Activated CD8-positive, alpha-beta T cell treated with anti-CD3 and anti-CD28 coated beads for 36 hours (primary cell): Measurements from ENCODE around the gene HS1BP3. TPM values are rescaled to one million over a fixed set of nuclear protein-coding genes. Genes with fewer than 3 reads are reported as not detected.

Source experiments
- ATAC-seq: fragments of 200-7000 bp; cut with Tn5 transposase; one replicate; pipeline ENCODE4 v1.10.0; 2021; ENCODE audit warnings: mild to moderate bottlenecking, moderate library complexity
- CTCF ChIA-PET: fragments of 350-600 bp; sonication (Branson Sonifier 250); formaldehyde crosslinking; loops from one replicate; lab custom pipeline; 2021; ENCODE audit warnings: antibody characterized with exemption; lab: Charles Lee
- POLR2A ChIA-PET: fragments of 350-600 bp; sonication (Branson Sonifier 250); formaldehyde crosslinking; loops from one replicate; lab custom pipeline; 2021; ENCODE audit warnings: antibody characterized with exemption; lab: Charles Lee
- DNase-seq: peaks from one replicate; pipeline ENCODE4 v3.0.0-alpha.2; 2020
- H3K27ac Mint-ChIP-seq: one replicate; pipeline ENCODE4 v1.8.0; 2021; ENCODE audit warnings: mild to moderate bottlenecking, mixed read lengths
- H3K27me3 Mint-ChIP-seq: one replicate; pipeline ENCODE4 v1.8.0; 2021; ENCODE audit warnings: mixed read lengths
- H3K36me3 Mint-ChIP-seq: one replicate; pipeline ENCODE4 v1.8.0; 2021; ENCODE audit warnings: low read depth, mixed read lengths
- H3K4me1 Mint-ChIP-seq: one replicate; pipeline ENCODE4 v1.8.0; 2021; ENCODE audit warnings: low read depth, mixed read lengths
- H3K4me3 Mint-ChIP-seq: one replicate; pipeline ENCODE4 v1.8.0; 2021; ENCODE audit warnings: mild to moderate bottlenecking, moderate library complexity, mixed read lengths
- H3K9me3 Mint-ChIP-seq: one replicate; pipeline ENCODE4 v1.8.0; 2021; ENCODE audit warnings: mixed read lengths
- intact Hi-C: fragments of 100-400 bp; cut with micrococcal nuclease; formaldehyde crosslinking; loops from one replicate; pipeline ENCODE4 v1.10.0; 2022
- total RNA-seq, 2 experiments: library from RNA; stranded (reverse); gene quantifications; one replicate each; pipeline ENCODE4 v1.2.3, GENCODE V29; 2021
- TF ChIP-seq, protein P1 (sequence below): fragments of 200-600 bp; IDR thresholded peaks from one replicate; pipeline ENCODE4 v1.8.0; 2022; ENCODE audit warnings: antibody characterized with exemption, mild to moderate bottlenecking

Gene HS1BP3
- total RNA-seq, 2 experiments from 2014 or later = 6.5 to 7.9 TPM

DNA sequence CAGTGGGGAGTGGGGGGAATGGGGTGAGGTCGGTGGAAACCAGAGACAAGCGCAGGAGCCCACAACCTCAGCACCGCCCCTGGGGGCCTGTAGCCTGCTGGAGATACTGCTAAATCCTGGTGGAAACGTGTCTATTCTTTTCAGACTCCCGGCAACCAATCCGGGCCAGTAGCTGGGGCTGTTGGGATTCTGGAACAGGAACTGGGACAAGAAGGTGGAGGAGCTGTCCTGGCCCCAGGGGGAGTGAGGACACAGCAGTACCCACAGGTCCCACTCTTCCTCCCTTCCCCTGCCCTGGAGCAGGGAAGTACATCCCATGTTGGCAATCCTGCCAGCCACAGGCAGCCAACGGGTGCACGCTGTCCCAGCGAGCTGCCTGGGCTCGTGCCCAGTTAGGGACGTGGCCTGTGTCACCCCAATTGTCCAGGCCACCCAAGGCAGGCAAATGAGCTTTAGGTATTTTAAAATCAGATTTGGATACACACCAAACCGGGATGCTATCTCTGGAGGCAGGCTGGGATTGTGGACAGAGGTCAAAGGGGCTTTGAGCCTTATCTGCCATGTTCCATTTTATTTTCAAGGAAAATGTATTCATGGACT is 51.8 kb downstream of the HS1BP3 start:
- H3K27ac Mint-ChIP-seq = no peak overlapping the region
- POLR2A ChIA-PET = no interaction called here

DNA sequence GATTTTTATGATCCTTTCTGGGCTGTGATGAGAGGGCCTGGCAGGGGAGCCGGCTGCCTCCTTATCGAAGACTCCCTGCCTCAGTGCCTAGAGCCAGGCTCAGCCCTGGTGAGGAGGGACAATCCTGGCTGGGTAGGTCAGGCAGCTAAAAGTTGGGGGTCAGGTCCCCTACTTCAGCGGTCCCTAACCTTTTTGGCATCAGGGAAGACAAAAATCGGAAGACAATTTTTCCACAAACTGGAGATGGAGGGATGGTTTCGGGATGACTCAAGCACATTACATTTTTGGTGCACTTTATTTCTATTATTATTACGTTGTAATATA is 53.1 kb downstream of the HS1BP3 start:
- ChIA-PET CTCF (no interaction called here), POLR2A (interaction anchor here (0.6 kb wide), 1 partner anchor 613 kb away, joined by 3 read pairs; no protein-coding TSS in a partner anchor)
- intact Hi-C loops = no loop called here
- Mint-ChIP-seq H3K9me3 (no peaks in the 10 kb centered on the region), H3K4me3 (no peak overlapping the region), H3K36me3 (no peaks in the 10 kb centered on the region), H3K27ac (no peak overlapping the region), H3K4me1 (peaks cover 11% of the 10 kb centered on the region), H3K27me3 (no peaks in the 10 kb centered on the region)
- DNase-seq (no peak), ATAC-seq (no peak)
- TF ChIP-seq, protein P1, sequence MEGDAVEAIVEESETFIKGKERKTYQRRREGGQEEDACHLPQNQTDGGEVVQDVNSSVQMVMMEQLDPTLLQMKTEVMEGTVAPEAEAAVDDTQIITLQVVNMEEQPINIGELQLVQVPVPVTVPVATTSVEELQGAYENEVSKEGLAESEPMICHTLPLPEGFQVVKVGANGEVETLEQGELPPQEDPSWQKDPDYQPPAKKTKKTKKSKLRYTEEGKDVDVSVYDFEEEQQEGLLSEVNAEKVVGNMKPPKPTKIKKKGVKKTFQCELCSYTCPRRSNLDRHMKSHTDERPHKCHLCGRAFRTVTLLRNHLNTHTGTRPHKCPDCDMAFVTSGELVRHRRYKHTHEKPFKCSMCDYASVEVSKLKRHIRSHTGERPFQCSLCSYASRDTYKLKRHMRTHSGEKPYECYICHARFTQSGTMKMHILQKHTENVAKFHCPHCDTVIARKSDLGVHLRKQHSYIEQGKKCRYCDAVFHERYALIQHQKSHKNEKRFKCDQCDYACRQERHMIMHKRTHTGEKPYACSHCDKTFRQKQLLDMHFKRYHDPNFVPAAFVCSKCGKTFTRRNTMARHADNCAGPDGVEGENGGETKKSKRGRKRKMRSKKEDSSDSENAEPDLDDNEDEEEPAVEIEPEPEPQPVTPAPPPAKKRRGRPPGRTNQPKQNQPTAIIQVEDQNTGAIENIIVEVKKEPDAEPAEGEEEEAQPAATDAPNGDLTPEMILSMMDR = no peak

More for the DNA sequence above, 51.8 kb downstream of the HS1BP3 start:
- H3K4me3 Mint-ChIP-seq = no peak overlapping the region
- DNase-seq (no peak), ATAC-seq (no peak)
- TF ChIP-seq, protein P1 = no peak
- peaks cover 11% of the 10 kb centered on the region for H3K4me1 Mint-ChIP-seq
- CTCF ChIA-PET = interaction anchor here (0.6 to 1.5 kb wide), 3 partner anchors 42 to 363 kb away, joined by 3 read pairs; no protein-coding TSS in a partner anchor
- no peaks in the 10 kb centered on the region for H3K27me3 Mint-ChIP-seq
- no peaks in the 10 kb centered on the region for H3K9me3 Mint-ChIP-seq
- intact Hi-C loops = no loop called here
- no peaks in the 10 kb centered on the region for H3K36me3 Mint-ChIP-seq

DNA sequence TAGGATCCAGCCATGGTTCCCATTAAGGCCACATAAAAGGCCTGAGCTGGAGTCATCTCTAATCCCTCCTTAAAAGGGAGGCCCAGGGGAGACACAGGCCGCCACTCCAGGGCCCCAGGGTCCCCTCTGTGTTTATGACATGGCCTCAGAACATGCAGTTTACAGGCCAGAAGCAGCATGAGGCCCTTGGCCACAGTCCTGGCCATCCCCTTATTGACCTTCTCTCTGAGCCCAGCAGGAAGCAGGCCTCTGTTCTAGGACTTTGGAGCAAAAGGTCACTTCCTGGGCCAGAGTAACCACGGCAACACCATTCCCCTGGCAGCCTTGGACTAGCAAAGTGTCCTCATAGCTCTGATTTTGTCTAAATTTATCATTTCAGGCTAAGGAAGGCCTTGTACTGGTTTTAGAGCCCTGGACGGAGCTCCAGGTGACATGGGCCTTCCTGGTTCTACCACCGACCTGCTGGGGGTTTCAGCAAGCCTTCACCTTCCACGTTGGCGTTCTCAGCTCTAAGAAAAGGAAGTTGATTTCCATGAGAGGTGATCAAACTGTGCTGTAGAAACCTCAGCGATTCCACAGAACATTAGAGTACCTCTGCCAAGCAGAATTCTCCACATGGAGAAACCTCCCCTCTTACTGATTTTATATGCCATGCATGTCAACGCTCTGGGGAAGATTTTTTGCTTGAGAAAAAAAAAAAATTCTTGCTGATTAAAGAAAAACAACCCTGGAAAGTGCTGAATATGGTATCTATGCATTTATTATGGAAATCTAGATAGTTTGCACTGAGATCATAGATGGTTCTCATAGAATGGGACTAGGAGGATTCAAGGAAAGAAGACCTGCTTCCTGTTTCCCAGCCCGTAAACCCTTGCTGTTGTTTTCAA is 53.7 kb downstream of the HS1BP3 start:
- H3K4me1 Mint-ChIP-seq = peaks cover 11% of the 10 kb centered on the region
- no peaks in the 10 kb centered on the region for H3K27me3 Mint-ChIP-seq
- no peak overlapping the region for H3K4me3 Mint-ChIP-seq
- H3K27ac Mint-ChIP-seq = no peak overlapping the region
- DNase-seq = no peak
- no peaks in the 10 kb centered on the region for H3K36me3 Mint-ChIP-seq
- H3K9me3 Mint-ChIP-seq = no peaks in the 10 kb centered on the region
- ChIA-PET CTCF (no interaction called here), POLR2A (no interaction called here)
- no peak for ATAC-seq
- intact Hi-C loops = no loop called here
- TF ChIP-seq, protein P1 = no peak

DNA sequence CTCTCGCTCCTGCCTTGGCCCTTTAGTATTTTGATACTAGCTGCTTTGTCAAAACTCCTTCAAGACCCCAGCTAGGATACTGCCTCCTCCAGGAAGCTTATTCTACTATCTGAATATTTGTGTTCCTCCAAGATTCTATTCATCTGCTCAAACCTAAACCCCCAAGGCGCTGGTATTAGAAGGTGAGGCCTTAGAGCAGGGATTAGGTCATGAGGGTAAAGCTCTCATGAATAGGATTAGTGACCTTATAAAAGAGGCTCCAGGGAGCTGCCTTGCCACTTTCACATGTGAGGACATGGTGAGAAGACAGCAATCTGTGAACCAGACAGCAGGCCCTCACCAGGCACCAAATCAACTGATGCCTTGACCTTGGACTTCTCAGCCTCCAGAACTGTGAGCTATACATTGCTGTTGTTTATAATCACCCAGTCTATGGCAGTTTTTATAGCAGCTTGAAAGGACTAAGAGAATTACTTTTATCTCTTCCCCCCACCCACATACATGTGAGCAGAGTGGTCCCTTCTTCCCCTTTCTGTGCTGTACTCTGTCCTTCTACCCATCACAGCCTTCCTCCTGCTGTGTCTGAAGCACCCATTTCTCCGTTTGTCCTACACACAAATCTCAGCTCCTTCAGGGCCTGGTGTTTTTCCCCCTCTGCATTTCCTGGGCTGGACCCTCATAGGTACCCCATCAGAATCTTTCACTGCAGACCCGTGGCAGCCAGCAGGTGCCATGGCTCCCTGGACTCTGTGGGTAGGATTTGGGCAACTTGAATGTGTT is 54.5 kb downstream of the HS1BP3 start:
- H3K27ac Mint-ChIP-seq = peak overlapping the region; percentile 81
- POLR2A ChIA-PET = interaction anchor here (0.9 kb wide), 1 partner anchor 149 kb away, joined by 3 read pairs; the partner anchor contains the start of gene RHOB
- intact Hi-C loops = no loop called here

More for the DNA sequence above, 54.5 kb downstream of the HS1BP3 start:
- DNase-seq (no peak), ATAC-seq (peak; percentile 35)
- no peaks in the 10 kb centered on the region for H3K9me3 Mint-ChIP-seq
- CTCF ChIA-PET = interaction anchor here (0.9 to 1.1 kb wide), 3 partner anchors 10 to 39 kb away, joined by 3 to 7 read pairs (median 4); no protein-coding TSS in a partner anchor
- H3K4me1 Mint-ChIP-seq = peaks cover 11% of the 10 kb centered on the region
- TF ChIP-seq, protein P1 = no peak
- H3K27me3 Mint-ChIP-seq = no peaks in the 10 kb centered on the region
- no peak overlapping the region for H3K4me3 Mint-ChIP-seq
- no peaks in the 10 kb centered on the region for H3K36me3 Mint-ChIP-seq
